Uterus (tissue), 2 donors: ENCODE results near the gene CCR9.

Experiments used
- CTCF ChIP-seq, 4 experiments: fragments of 200-600 bp in 2 of 4; fragments of 450-650 bp in 2 of 4; sonication (generic) in 2 of 4; IDR thresholded peaks; one replicate each; pipeline ENCODE4 v1.5.1; 2016 to 2019; ENCODE audit warnings: antibody characterized with exemption in 4 of 4, mild to moderate bottlenecking in 2 of 4, moderate library complexity in 1 of 4
- POLR2A ChIP-seq, 2 donors: fragments of 450-650 bp; IDR thresholded peaks; one replicate each; pipeline ENCODE4 v1.6.1; 2016; ENCODE audit warnings: antibody characterized with exemption in 2 of 2, mild to moderate bottlenecking in 1 of 2, moderate library complexity in 1 of 2

GRCh38 chr3:45865563-45865962 is 20.8 kb upstream of the CCR9 start:
- TF ChIP-seq CTCF (IDR thresholded peaks at IDR 0.05), result no peak
- no peak for TF ChIP-seq POLR2A (IDR thresholded peaks at IDR 0.05)
